B cell (primary cell): Measurements from ENCODE around the gene TMOD1. TPM values are rescaled to one million over a fixed set of nuclear protein-coding genes. Genes with fewer than 3 reads are reported as not detected.

ENCODE experiments used
- ATAC-seq: fragments of 200-7000 bp; cut with Tn5 transposase; one replicate; pipeline ENCODE4 v1.10.0; 2021; ENCODE audit warnings: low read depth, mild to moderate bottlenecking, moderate number of reproducible peaks, moderate library complexity
- CTCF ChIA-PET: fragments of 350-600 bp; sonication (Branson Sonifier 250); formaldehyde crosslinking; loops from one replicate; lab custom pipeline; 2021; ENCODE audit warnings: antibody characterized with exemption, inconsistent platforms; lab: Charles Lee
- POLR2A ChIA-PET: fragments of 350-600 bp; sonication (Branson Sonifier 250); formaldehyde crosslinking; loops from one replicate; lab custom pipeline; 2021; ENCODE audit warnings: antibody characterized with exemption; lab: Charles Lee
- DNase-seq: peaks from one replicate; pipeline ENCODE4 v3.0.0; 2013
- H2AFZ ChIP-seq: 2 replicates; pipeline ENCODE4 v1.6.1; 2012; ENCODE audit warnings: mild to moderate bottlenecking, low read depth, low read length; ENCODE audit not compliant: insufficient read depth, poor library complexity, severe bottlenecking
- H3K27ac ChIP-seq, 2 donors: 1 replicate in 1 of 2; 2 replicates in 1 of 2; pipeline ENCODE4 v1.5.1; 2012 to 2013; ENCODE audit warnings: low read length in 2 of 2, mild to moderate bottlenecking in 2 of 2, moderate library complexity in 1 of 2
- H3K27me3 ChIP-seq, 4 experiments: fragments of 200-600 bp in 1 of 4; sonication (generic) in 1 of 4; replicated peaks in 1 of 4; 1 replicate in 2 of 4; 2 replicates in 2 of 4; pipeline versions ENCODE4 v1.6.1 to v1.7.0; 2013 to 2016; ENCODE audit warnings: low read length in 3 of 4, mild to moderate bottlenecking in 2 of 4, mixed read lengths in 1 of 4, moderate library complexity in 1 of 4; ENCODE audit not compliant: insufficient read depth in 4 of 4, control insufficient read depth in 3 of 4; ENCODE audit errors: control extremely low read depth in 1 of 4
- H3K36me3 ChIP-seq, 2 experiments: replicated peaks in 1 of 2; 1 replicate in 1 of 2; 2 replicates in 1 of 2; pipeline versions ENCODE4 v1.6.1 to v1.7.1; 2013; ENCODE audit warnings: low read length in 1 of 2; ENCODE audit not compliant: insufficient read depth in 2 of 2, control insufficient read depth in 1 of 2; ENCODE audit errors: control extremely low read depth in 1 of 2, extremely low read depth in 1 of 2
- H3K4me1 ChIP-seq, 2 donors: fragments of 200-600 bp in 1 of 2; sonication (generic) in 1 of 2; 1 replicate in 1 of 2; 2 replicates in 1 of 2; pipeline versions ENCODE4 v1.5.1 to v1.6.1; 2013 to 2017; ENCODE audit warnings: low read length in 2 of 2; ENCODE audit not compliant: control insufficient read depth in 2 of 2, insufficient read depth in 2 of 2
- H3K4me2 ChIP-seq: replicated peaks from 2 replicates; pipeline ENCODE3; 2012; ENCODE audit warnings: mild to moderate bottlenecking, low read depth, low read length; ENCODE audit not compliant: poor library complexity, severe bottlenecking
- H3K4me3 ChIP-seq, 5 experiments: fragments of 200-600 bp in 1 of 5; sonication (generic) in 1 of 5; 1 replicate in 3 of 5; 2 replicates in 2 of 5; pipeline versions ENCODE4 v1.5.1 to v1.7.0; 2011 to 2016; ENCODE audit warnings: low read length in 4 of 5, mild to moderate bottlenecking in 4 of 5, low read depth in 2 of 5, control low read depth in 1 of 5, moderate library complexity in 1 of 5; ENCODE audit not compliant: insufficient read depth in 1 of 5; ENCODE audit errors: control extremely low read depth in 1 of 5, extremely low read depth in 1 of 5
- H3K79me2 ChIP-seq: fragments of 200-600 bp; sonication (generic); one replicate; pipeline ENCODE4 v1.6.0; 2016; ENCODE audit warnings: low read length; ENCODE audit not compliant: control insufficient read depth, insufficient read depth
- H3K9ac ChIP-seq: fragments of 200-600 bp; sonication (generic); 2 replicates; pipeline ENCODE4 v1.6.1; 2017; ENCODE audit warnings: mild to moderate bottlenecking, low read length, moderate library complexity
- H3K9me3 ChIP-seq, 3 donors: one replicate each; pipeline versions ENCODE4 v1.6.1 to v1.7.1; 2013; ENCODE audit warnings: low read length in 2 of 3; ENCODE audit not compliant: control insufficient read depth in 2 of 3, insufficient read depth in 1 of 3; ENCODE audit errors: control extremely low read depth in 1 of 3
- H4K20me1 ChIP-seq: 2 replicates; pipeline ENCODE4 v1.6.0; 2012; ENCODE audit warnings: mild to moderate bottlenecking, low read length; ENCODE audit not compliant: insufficient read depth, control insufficient read depth, poor library complexity, severe bottlenecking
- H3K27ac Mint-ChIP-seq: one replicate; pipeline ENCODE4 v1.8.0; 2021; ENCODE audit warnings: mixed read lengths
- H3K27me3 Mint-ChIP-seq: one replicate; pipeline ENCODE4 v1.8.0; 2021; ENCODE audit warnings: mixed read lengths
- H3K4me1 Mint-ChIP-seq: one replicate; pipeline ENCODE4 v1.8.0; 2021; ENCODE audit warnings: mixed read lengths
- H3K4me3 Mint-ChIP-seq: one replicate; pipeline ENCODE4 v1.8.0; 2021; ENCODE audit warnings: mixed read lengths
- H3K9me3 Mint-ChIP-seq: one replicate; pipeline ENCODE4 v1.8.0; 2022; ENCODE audit warnings: mixed read lengths; ENCODE audit not compliant: insufficient read depth
- CTCF ChIP-seq: fragments of 200-600 bp; IDR thresholded peaks from one replicate; pipeline ENCODE4 v1.8.0; 2022; ENCODE audit warnings: antibody characterized with exemption, mild to moderate bottlenecking
- EZH2 ChIP-seq: IDR thresholded peaks from 2 replicates; pipeline ENCODE4 v1.6.1; 2012; ENCODE audit warnings: borderline replicate concordance, low read depth, mild to moderate bottlenecking, moderate library complexity, low read length; ENCODE audit not compliant: insufficient read depth, poor library complexity, severe bottlenecking
- WGBS: methylation state at CpG from one replicate; pipeline ENCODE4 v1.1.5; 2013; ENCODE audit warnings: missing lambda C conversion rate; ENCODE audit not compliant: insufficient coverage; 5-methylcytosine and 5-hydroxymethylcytosine counted together
- intact Hi-C: fragments of 100-400 bp; cut with micrococcal nuclease; formaldehyde crosslinking; loops from one replicate; pipeline ENCODE4 v1.10.0; 2022
- polyA plus RNA-seq: library from polyadenylated mRNA; depleted of rRNA; stranded (reverse); fragments of >200 nt; gene quantifications from 2 replicates; pipeline ENCODE4 v1.2.3, GENCODE V29; 2012
- total RNA-seq, 2 donors: library from RNA; stranded (reverse); fragments of 120-200 nt in 1 of 2; gene quantifications; 1 replicate in 1 of 2; 2 replicates in 1 of 2; pipeline versions ENCODE4 v1.2.3 to v1.2.4, GENCODE V29; 2013 to 2022

TMOD1 gene
- total and polyA plus RNA-seq, 2 donors (not counting 1 experiment from before 2014, with no cell fraction given) = 0.30 to 2.5 TPM

GRCh38 chr9:97500263-97500662 lies 1.2 kb upstream of the TMOD1 start:
- Histone ChIP-seq H2AFZ (no peak overlapping the region), H3K4me2 (no peak overlapping the region), H3K4me3 (no peak overlapping the region), H4K20me1 (no peaks in the 10 kb centered on the region), H3K9ac (no peak overlapping the region), H3K27me3 (peaks cover 0 to 41% (median 24%) of the 10 kb centered on the region in 4 experiments), H3K4me1 (peaks cover 16 to 20% of the 10 kb centered on the region in 2 donors), H3K79me2 (no peaks in the 10 kb centered on the region), H3K36me3 (peaks cover 2 to 10% of the 10 kb centered on the region in 2 experiments), H3K27ac (no peak overlapping the region), H3K9me3 (peaks cover 0 to 7% (median 0%) of the 10 kb centered on the region in 3 donors)
- peak overlapping the region; percentile 60 for H3K4me3 Mint-ChIP-seq
- no peak overlapping the region for H3K27ac Mint-ChIP-seq
- intact Hi-C loops = loop anchor here (2.0 kb wide), 1 partner anchor 87 kb away; the partner anchor contains the start of gene TDRD7
- no peaks in the 10 kb centered on the region for H3K9me3 Mint-ChIP-seq
- DNase-seq (no peak), ATAC-seq (no peak)
- ChIA-PET CTCF (interaction anchor here (0.6 to 2.0 kb wide), 3 partner anchors 14 to 57 kb away, joined by 3 to 5 read pairs (median 3); no protein-coding TSS in a partner anchor), POLR2A (no interaction called here)
- TF ChIP-seq EZH2 = no peak
- no peak for TF ChIP-seq CTCF
- H3K27me3 Mint-ChIP-seq = peaks cover 37% of the 10 kb centered on the region
- H3K4me1 Mint-ChIP-seq = peaks cover 21% of the 10 kb centered on the region
- WGBS = no CpG with 5 or more reads among the region's 5 CpGs

- Mint-ChIP-seq H3K27me3 (peaks cover 37% of the 10 kb centered on the region), H3K9me3 (no peaks in the 10 kb centered on the region), H3K27ac (no peak overlapping the region), H3K4me1 (peaks cover 21% of the 10 kb centered on the region), H3K4me3 (peak overlapping the region; percentile 89)
- POLR2A ChIA-PET = no interaction called here
- ATAC-seq (no peak), DNase-seq (no peak)
- H4K20me1 ChIP-seq = no peaks in the 10 kb centered on the region
- no peaks in the 10 kb centered on the region for H3K79me2 ChIP-seq
- peaks cover 16 to 20% of the 10 kb centered on the region in 2 donors for H3K4me1 ChIP-seq
- peaks cover 2 to 10% of the 10 kb centered on the region in 2 experiments for H3K36me3 ChIP-seq
- no peak for TF ChIP-seq CTCF
- TF ChIP-seq EZH2 = no peak
- peaks cover 0 to 46% (median 24%) of the 10 kb centered on the region in 4 experiments for H3K27me3 ChIP-seq
- H3K27ac ChIP-seq = no peak overlapping the region
- CTCF ChIA-PET = interaction anchor here (0.6 to 2.0 kb wide), 6 partner anchors 13 to 98 kb away, joined by 3 to 5 read pairs (median 3); no protein-coding TSS in a partner anchor
- intact Hi-C loops = loop anchor here (2.0 kb wide), 1 partner anchor 88 kb away; the partner anchor contains the start of gene TDRD7
- 7% methylated on average over 4 of the region's 6 CpGs for WGBS
- peak overlapping the region; percentile 94 for H3K4me2 ChIP-seq
- peak overlapping the region in 3 of 5 experiments; percentile 25 to 50 (median 38) for H3K4me3 ChIP-seq
- peaks cover 0 to 7% (median 0%) of the 10 kb centered on the region in 3 donors for H3K9me3 ChIP-seq
- H2AFZ ChIP-seq = peak overlapping the region; percentile 49
- peak overlapping the region; percentile 28 for H3K9ac ChIP-seq
Measured at GRCh38 chr9:97500765-97501176, 695 bp upstream of the TMOD1 start.
